HG03378 (cell line): ENCODE results near the gene AGL.
"Not testable (repeated sequence)": the region's sequence is repeated elsewhere in the genome, so short reads cannot be mapped to it uniquely, and the experiment has no call there.

Experiments used
- ATAC-seq: cut with Tn5 transposase; IDR thresholded peaks from one replicate; pipeline ENCODE4 v1.9.1; 2021; ENCODE audit warnings: mild to moderate bottlenecking, moderate library complexity; ENCODE audit not compliant: unreplicated experiment

The AGL gene

GRCh38 chr1:99935534-99935933 is 85.4 kb downstream of the AGL start:
- no peak for ATAC-seq

GRCh38 chr1:99936071-99936470 is 85.9 kb downstream of the AGL start:
- ATAC-seq = no peak

GRCh38 chr1:99942723-99943122 is 92.6 kb downstream of the AGL start:
- no peak for ATAC-seq

GRCh38 chr1:99943223-99943794 is 93.1 kb downstream of the AGL start:
- no peak for ATAC-seq

GRCh38 chr1:99944192-99944591 is 94.0 kb downstream of the AGL start:
- no peak for ATAC-seq

GRCh38 chr1:99945174-99945573 is 95.0 kb downstream of the AGL start:
- ATAC-seq = no peak

- ATAC-seq = no peak
These were observed 100.3 kb downstream of the AGL start for GRCh38 chr1:99950486-99950885.

- ATAC-seq = no peak
These were observed 102.4 kb downstream of the AGL start for GRCh38 chr1:99952522-99952921.

- ATAC-seq = no peak
These were observed 105.2 kb downstream of the AGL start for GRCh38 chr1:99955375-99955774.

GRCh38 chr1:99956755-99957154 is 106.6 kb downstream of the AGL start:
- ATAC-seq = no peak

- ATAC-seq = no peak
These were observed 107.7 kb downstream of the AGL start for GRCh38 chr1:99957818-99958217.

- ATAC-seq = not testable (repeated sequence)
These were observed 109.1 kb downstream of the AGL start for GRCh38 chr1:99959189-99959705.

- ATAC-seq = not testable (repeated sequence)
These were observed 110.1 kb downstream of the AGL start for GRCh38 chr1:99960260-99960659.

GRCh38 chr1:99963041-99963795 is 113.1 kb downstream of the AGL start:
- ATAC-seq = no peak

GRCh38 chr1:99964806-99965205 is 114.6 kb downstream of the AGL start:
- no peak for ATAC-seq

GRCh38 chr1:99965646-99966375 is 115.7 kb downstream of the AGL start:
- no peak for ATAC-seq

GRCh38 chr1:99968214-99968613 is 118.1 kb downstream of the AGL start:
- no peak for ATAC-seq

- peak; percentile 7 for ATAC-seq
These were observed 119.1 kb downstream of the AGL start for GRCh38 chr1:99969260-99969728.

GRCh38 chr1:99969729-99970621 is 119.8 kb downstream of the AGL start, which contains the start of gene SLC35A3:
Gene SLC35A3, plus strand, starts transcription at chr1:99969996. Its CDS starts 23,559 bp downstream, at chr1:99993555.
- ATAC-seq = peak; percentile 86

GRCh38 chr1:99970713-99971255 is 120.6 kb downstream of the AGL start:
- no peak for ATAC-seq
